Measurements from ENCODE around the gene CDADC1. TPM values are rescaled to one million over a fixed set of nuclear protein-coding genes. Genes with fewer than 3 reads are reported as not detected.

Gene CDADC1
- total and polyA plus RNA-seq, 2 experiments from 2014 or later, result 1.3 to 9.3 TPM

DNA sequence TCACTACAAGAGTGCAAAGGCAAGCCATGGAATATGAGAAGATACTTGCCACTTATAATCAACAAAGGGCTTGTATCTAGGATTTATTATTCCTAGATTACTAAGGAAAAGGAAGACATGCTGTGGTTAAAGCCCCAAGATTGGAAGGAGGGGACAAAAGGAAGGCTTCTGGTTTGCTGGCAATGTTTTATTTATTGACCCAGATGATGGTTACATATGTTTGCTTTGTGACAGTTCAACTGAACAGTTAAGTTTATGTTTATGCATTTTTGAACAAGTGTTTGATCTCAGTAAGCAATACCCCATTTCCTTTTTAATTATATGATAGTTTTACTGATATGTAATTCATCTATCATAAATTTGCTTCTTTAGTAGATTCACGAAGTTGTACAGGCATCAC lies 40.3 kb downstream of the CDADC1 start (continued):
- TF ChIP-seq, protein P1, sequence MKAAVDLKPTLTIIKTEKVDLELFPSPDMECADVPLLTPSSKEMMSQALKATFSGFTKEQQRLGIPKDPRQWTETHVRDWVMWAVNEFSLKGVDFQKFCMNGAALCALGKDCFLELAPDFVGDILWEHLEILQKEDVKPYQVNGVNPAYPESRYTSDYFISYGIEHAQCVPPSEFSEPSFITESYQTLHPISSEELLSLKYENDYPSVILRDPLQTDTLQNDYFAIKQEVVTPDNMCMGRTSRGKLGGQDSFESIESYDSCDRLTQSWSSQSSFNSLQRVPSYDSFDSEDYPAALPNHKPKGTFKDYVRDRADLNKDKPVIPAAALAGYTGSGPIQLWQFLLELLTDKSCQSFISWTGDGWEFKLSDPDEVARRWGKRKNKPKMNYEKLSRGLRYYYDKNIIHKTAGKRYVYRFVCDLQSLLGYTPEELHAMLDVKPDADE (IDR thresholded peaks at IDR 0.05), result no peak
- TF ChIP-seq CREB1 (CRISPR knock-in tag; IDR thresholded peaks at IDR 0.05; ENCODE audit: low read depth) (no peak), ZNF114 (CRISPR knock-in tag; IDR thresholded peaks at IDR 0.05) (no peak), EZH2 (IDR thresholded peaks at IDR 0.05; ENCODE audit: low read depth, unreplicated experiment) (no peak), STAT1 (IDR thresholded peaks at IDR 0.05; ENCODE audit: unreplicated experiment) (no peak), ZNF331 (CRISPR knock-in tag; IDR thresholded peaks at IDR 0.05; ENCODE audit: low read depth) (no peak), NANOG (IDR thresholded peaks at IDR 0.05; ENCODE audit: borderline replicate concordance) (no peak)
- TF ChIP-seq, protein P2, sequence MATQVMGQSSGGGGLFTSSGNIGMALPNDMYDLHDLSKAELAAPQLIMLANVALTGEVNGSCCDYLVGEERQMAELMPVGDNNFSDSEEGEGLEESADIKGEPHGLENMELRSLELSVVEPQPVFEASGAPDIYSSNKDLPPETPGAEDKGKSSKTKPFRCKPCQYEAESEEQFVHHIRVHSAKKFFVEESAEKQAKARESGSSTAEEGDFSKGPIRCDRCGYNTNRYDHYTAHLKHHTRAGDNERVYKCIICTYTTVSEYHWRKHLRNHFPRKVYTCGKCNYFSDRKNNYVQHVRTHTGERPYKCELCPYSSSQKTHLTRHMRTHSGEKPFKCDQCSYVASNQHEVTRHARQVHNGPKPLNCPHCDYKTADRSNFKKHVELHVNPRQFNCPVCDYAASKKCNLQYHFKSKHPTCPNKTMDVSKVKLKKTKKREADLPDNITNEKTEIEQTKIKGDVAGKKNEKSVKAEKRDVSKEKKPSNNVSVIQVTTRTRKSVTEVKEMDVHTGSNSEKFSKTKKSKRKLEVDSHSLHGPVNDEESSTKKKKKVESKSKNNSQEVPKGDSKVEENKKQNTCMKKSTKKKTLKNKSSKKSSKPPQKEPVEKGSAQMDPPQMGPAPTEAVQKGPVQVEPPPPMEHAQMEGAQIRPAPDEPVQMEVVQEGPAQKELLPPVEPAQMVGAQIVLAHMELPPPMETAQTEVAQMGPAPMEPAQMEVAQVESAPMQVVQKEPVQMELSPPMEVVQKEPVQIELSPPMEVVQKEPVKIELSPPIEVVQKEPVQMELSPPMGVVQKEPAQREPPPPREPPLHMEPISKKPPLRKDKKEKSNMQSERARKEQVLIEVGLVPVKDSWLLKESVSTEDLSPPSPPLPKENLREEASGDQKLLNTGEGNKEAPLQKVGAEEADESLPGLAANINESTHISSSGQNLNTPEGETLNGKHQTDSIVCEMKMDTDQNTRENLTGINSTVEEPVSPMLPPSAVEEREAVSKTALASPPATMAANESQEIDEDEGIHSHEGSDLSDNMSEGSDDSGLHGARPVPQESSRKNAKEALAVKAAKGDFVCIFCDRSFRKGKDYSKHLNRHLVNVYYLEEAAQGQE (IDR thresholded peaks at IDR 0.05; ENCODE audit: unreplicated experiment), result no peak
- TF ChIP-seq, protein P3, sequence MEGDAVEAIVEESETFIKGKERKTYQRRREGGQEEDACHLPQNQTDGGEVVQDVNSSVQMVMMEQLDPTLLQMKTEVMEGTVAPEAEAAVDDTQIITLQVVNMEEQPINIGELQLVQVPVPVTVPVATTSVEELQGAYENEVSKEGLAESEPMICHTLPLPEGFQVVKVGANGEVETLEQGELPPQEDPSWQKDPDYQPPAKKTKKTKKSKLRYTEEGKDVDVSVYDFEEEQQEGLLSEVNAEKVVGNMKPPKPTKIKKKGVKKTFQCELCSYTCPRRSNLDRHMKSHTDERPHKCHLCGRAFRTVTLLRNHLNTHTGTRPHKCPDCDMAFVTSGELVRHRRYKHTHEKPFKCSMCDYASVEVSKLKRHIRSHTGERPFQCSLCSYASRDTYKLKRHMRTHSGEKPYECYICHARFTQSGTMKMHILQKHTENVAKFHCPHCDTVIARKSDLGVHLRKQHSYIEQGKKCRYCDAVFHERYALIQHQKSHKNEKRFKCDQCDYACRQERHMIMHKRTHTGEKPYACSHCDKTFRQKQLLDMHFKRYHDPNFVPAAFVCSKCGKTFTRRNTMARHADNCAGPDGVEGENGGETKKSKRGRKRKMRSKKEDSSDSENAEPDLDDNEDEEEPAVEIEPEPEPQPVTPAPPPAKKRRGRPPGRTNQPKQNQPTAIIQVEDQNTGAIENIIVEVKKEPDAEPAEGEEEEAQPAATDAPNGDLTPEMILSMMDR (conservative IDR thresholded peaks at IDR 0.05; ENCODE audit: low read depth in 2 of 2), result no peak

DNA sequence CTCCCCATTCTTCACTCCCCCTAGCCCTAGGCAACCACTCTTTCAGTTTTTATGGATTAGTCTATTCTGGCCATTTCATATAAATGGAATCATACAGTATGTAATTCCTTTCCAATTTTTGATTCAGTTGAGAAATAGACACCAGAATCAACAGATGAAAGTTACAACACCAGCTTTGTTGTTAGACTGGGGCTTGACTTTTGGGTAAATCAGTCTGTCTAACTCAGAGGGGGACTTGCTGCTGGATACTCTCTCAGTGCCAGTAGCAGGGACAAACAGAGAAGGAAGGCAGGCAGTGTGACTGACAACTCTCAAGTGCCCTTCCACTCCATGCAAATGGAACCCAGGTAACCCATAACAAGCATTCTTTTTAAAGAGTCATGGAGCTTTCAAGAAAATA lies 40.7 kb downstream of the CDADC1 start:
- H3K4me2 ChIP-seq, result no peak overlapping the region
- H3F3A ChIP-seq (replicated peaks; ENCODE audit: low read depth), result no peaks in the 10 kb centered on the region
- DNase-seq (ENCODE audit: low spot score) (no peak), ATAC-seq (no peak)
- no peak overlapping the region for H2AFZ ChIP-seq
- H3K9me3 Mint-ChIP-seq, result no peaks in the 10 kb centered on the region
- H4K20me1 ChIP-seq (replicated peaks; ENCODE audit: insufficient read depth), result no peaks in the 10 kb centered on the region
- no peaks in the 10 kb centered on the region for H3K27me3 ChIP-seq (ENCODE audit: insufficient read depth)
- no peaks in the 10 kb centered on the region for H3K36me3 ChIP-seq (ENCODE audit: insufficient read depth)
- no peak overlapping the region for H3K4me3 Mint-ChIP-seq
- H3K4me1 ChIP-seq (ENCODE audit: insufficient read depth), result no peaks in the 10 kb centered on the region
- H3K36me3 Mint-ChIP-seq (ENCODE audit: low read depth), result no peaks in the 10 kb centered on the region
- H3K9me2 ChIP-seq (ENCODE audit: insufficient read depth), result no peaks in the 10 kb centered on the region
- no peak overlapping the region for H3K27ac Mint-ChIP-seq
- H3K27me3 Mint-ChIP-seq (ENCODE audit: insufficient read depth, low read depth, poor library complexity), result no peaks in the 10 kb centered on the region
- H3K27ac ChIP-seq (ENCODE audit: low read depth), result no peak overlapping the region
- H3K4me1 Mint-ChIP-seq, result no peaks in the 10 kb centered on the region
- no peaks in the 10 kb centered on the region for H3K79me2 ChIP-seq (replicated peaks; ENCODE audit: insufficient read depth)
- no peak overlapping the region for H3K4me3 ChIP-seq
- no peak for TF ChIP-seq CREB1 (CRISPR knock-in tag; IDR thresholded peaks at IDR 0.05; ENCODE audit: low read depth)
- no peak for TF ChIP-seq EZH2 (IDR thresholded peaks at IDR 0.05; ENCODE audit: low read depth, unreplicated experiment)
- no peak for TF ChIP-seq JUNB (IDR thresholded peaks at IDR 0.05; ENCODE audit: unreplicated experiment)
- TF ChIP-seq NANOG (IDR thresholded peaks at IDR 0.05; ENCODE audit: borderline replicate concordance), result no peak
- TF ChIP-seq, protein P2 (IDR thresholded peaks at IDR 0.05; ENCODE audit: unreplicated experiment), result no peak
